Posterior vena cava (tissue), 2 donors: ENCODE data around the gene RARRES2. TPM values are rescaled to one million over a fixed set of nuclear protein-coding genes. Genes with fewer than 3 reads are reported as not detected.

ENCODE experiments used
- DNase-seq: peaks from one replicate; pipeline ENCODE4 v3.0.0-alpha.2; 2020; ENCODE audit warnings: low spot score
- intact Hi-C, 2 donors: fragments of 100-400 bp; cut with DNase I; formaldehyde crosslinking; loops; one replicate each; pipeline versions ENCODE4 v1.14.1 to v1.14.2; 2022 to 2023
- total RNA-seq, 2 donors: library from RNA; stranded (reverse); fragmentation: NEBNext Ultra II Directional; extraction: Animal tissue kit (Norgen Biotek cat#: 25700); gene quantifications; one replicate each; pipeline ENCODE4 v1.2.1, GENCODE V29; 2021
- donor health status: DM: yes; HTN: yes; CAD: no.
- donor health status: DM: yes; HTN: yes; CAD: no.

Gene RARRES2
- total RNA-seq, 2 donors from 2014 or later = 123 to 153 TPM

- intact Hi-C loops = no loop called here
Observed at GRCh38 chr7:150378115-150378852, 36.9 kb upstream of the RARRES2 start.

GRCh38 chr7:150377635-150378034, 36.2 kb upstream of the RARRES2 start:
- no peak for DNase-seq
- intact Hi-C loops = no loop called here

More at GRCh38 chr7:150378115-150378852, 36.9 kb upstream of the RARRES2 start:
- DNase-seq = no peak

- no peak for DNase-seq
- intact Hi-C loops = no loop called here
Observed at GRCh38 chr7:150377196-150377595, 35.8 kb upstream of the RARRES2 start.

- intact Hi-C loops = no loop called here
- DNase-seq = no peak
Observed at GRCh38 chr7:150376560-150376959, 35.1 kb upstream of the RARRES2 start.

- intact Hi-C loops = no loop called here
- no peak for DNase-seq
Observed at GRCh38 chr7:150375662-150376521, 34.5 kb upstream of the RARRES2 start.

- no peak for DNase-seq
- intact Hi-C loops = loop anchor here in 1 of 2 donors (5.0 kb wide), 1 partner anchor 33 kb away; a partner anchor contains a TSS
Observed at GRCh38 chr7:150374472-150374871, 33.0 kb upstream of the RARRES2 start.

GRCh38 chr7:150374026-150374425, 32.6 kb upstream of the RARRES2 start:
- intact Hi-C loops = loop anchor here in 1 of 2 donors (5.0 kb wide), 1 partner anchor 33 kb away; a partner anchor contains a TSS
- no peak for DNase-seq

GRCh38 chr7:150373049-150373801, 31.8 kb upstream of the RARRES2 start:
- DNase-seq = no peak
- intact Hi-C loops = loop anchor here in 1 of 2 donors (5.0 kb wide), 1 partner anchor 34 kb away; a partner anchor contains a TSS

GRCh38 chr7:150372271-150373048, 31.0 kb upstream of the RARRES2 start:
- intact Hi-C loops = loop anchor here in 1 of 2 donors (5.0 kb wide), 1 partner anchor 35 kb away; a partner anchor contains a TSS
- no peak for DNase-seq

- intact Hi-C loops = loop anchor here in 1 of 2 donors (5.0 kb wide), 1 partner anchor 35 kb away; a partner anchor contains a TSS
- DNase-seq = no peak
Observed at GRCh38 chr7:150371996-150372270, 30.5 kb upstream of the RARRES2 start.

- DNase-seq = no peak
- intact Hi-C loops = loop anchor here in 1 of 2 donors (5.0 kb wide), 1 partner anchor 36 kb away; a partner anchor contains a TSS
Observed at GRCh38 chr7:150371131-150371995, 29.9 kb upstream of the RARRES2 start.

GRCh38 chr7:150370612-150371071, 29.2 kb upstream of the RARRES2 start:
- intact Hi-C loops = loop anchor here in 1 of 2 donors (5.0 kb wide), 1 partner anchor 37 kb away; a partner anchor contains a TSS
- no peak for DNase-seq

GRCh38 chr7:150369748-150370501, 28.5 kb upstream of the RARRES2 start:
- intact Hi-C loops = loop anchor here in 1 of 2 donors (5.0 kb wide), 1 partner anchor 37 kb away; a partner anchor contains a TSS

GRCh38 chr7:150368884-150369747, 27.7 kb upstream of the RARRES2 start:
- intact Hi-C loops = no loop called here
- no peak for DNase-seq

More at GRCh38 chr7:150369748-150370501, 28.5 kb upstream of the RARRES2 start:
- DNase-seq = no peak

GRCh38 chr7:150368096-150368883, 26.9 kb upstream of the RARRES2 start, which contains the start of gene REPIN1:
TSS of gene REPIN1 (plus strand) at chr7:150368822. CDS start at chr7:150369712, 890 bp downstream.
- intact Hi-C loops = no loop called here
- DNase-seq = peak; percentile 97
